Stimulated activated CD4-positive, alpha-beta T cell treated with anti-CD3 and anti-CD28 coated beads, Interleukin-1b, Interleukin-23, amount 100 ng/mL, for 48 hours (primary cell): ENCODE results near the gene TRIM3.

ENCODE experiments used
- DNase-seq: peaks from one replicate; pipeline ENCODE4 v3.0.0-alpha.2; 2020

The TRIM3 gene

GRCh38 chr11:6480299-6480914 lies 6.7 kb upstream of the TRIM3 start:
- DNase-seq, result no peak

GRCh38 chr11:6476571-6476970 lies 2.8 kb upstream of the TRIM3 start:
- DNase-seq, result no peak

- no peak for DNase-seq
Observed at GRCh38 chr11:6475936-6476335, 2.2 kb upstream of the TRIM3 start.

GRCh38 chr11:6474806-6475500 lies 1.2 kb upstream of the TRIM3 start:
- no peak for DNase-seq

- DNase-seq, result no peak
Observed at GRCh38 chr11:6474413-6474792, 662 bp upstream of the TRIM3 start.

GRCh38 chr11:6472934-6473333 lies 807 bp downstream of the TRIM3 start:
- DNase-seq, result no peak

- DNase-seq, result no peak
Observed at GRCh38 chr11:6469599-6469998, 4.1 kb downstream of the TRIM3 start.

GRCh38 chr11:6468712-6469495 lies 4.8 kb downstream of the TRIM3 start:
- peak; percentile 10 for DNase-seq

GRCh38 chr11:6459099-6459450 lies 14.7 kb downstream of the TRIM3 start:
- DNase-seq, result no peak

GRCh38 chr11:6458352-6459098 lies 15.2 kb downstream of the TRIM3 start:
- no peak for DNase-seq

GRCh38 chr11:6457581-6458320 lies 16.0 kb downstream of the TRIM3 start:
- DNase-seq, result no peak

- no peak for DNase-seq
Observed at GRCh38 chr11:6456361-6457073, 17.2 kb downstream of the TRIM3 start.

GRCh38 chr11:6455070-6455469 lies 18.7 kb downstream of the TRIM3 start:
- DNase-seq, result no peak

GRCh38 chr11:6453152-6453551 lies 20.6 kb downstream of the TRIM3 start:
- no peak for DNase-seq

GRCh38 chr11:6452219-6452618 lies 21.5 kb downstream of the TRIM3 start:
- no peak for DNase-seq

GRCh38 chr11:6448574-6448973 lies 25.2 kb downstream of the TRIM3 start:
- DNase-seq, result no peak

- peak; percentile 46 for DNase-seq
Observed at GRCh38 chr11:6443269-6444003, 30.3 kb downstream of the TRIM3 start.

GRCh38 chr11:6442441-6442840 lies 31.3 kb downstream of the TRIM3 start:
- no peak for DNase-seq

- no peak for DNase-seq
Observed at GRCh38 chr11:6440906-6441358, 32.8 kb downstream of the TRIM3 start, which contains the start of gene HPX. Gene HPX, minus strand, starts transcription at chr11:6440987. Its CDS starts 24 bp downstream, at chr11:6440963.

GRCh38 chr11:6438979-6439571 lies 34.7 kb downstream of the TRIM3 start:
- peak; percentile 28 for DNase-seq

- no peak for DNase-seq
Observed at GRCh38 chr11:6437993-6438392, 35.7 kb downstream of the TRIM3 start.
